HG02870 (cell line): ENCODE measurements around the gene AMACR.

Experiments
- ATAC-seq: cut with Tn5 transposase; IDR thresholded peaks from one replicate; pipeline ENCODE4 v1.9.1; 2021; ENCODE audit warnings: mild to moderate bottlenecking, moderate library complexity; ENCODE audit not compliant: unreplicated experiment

AMACR gene

GRCh38 chr5:34007621-34008600 is at the start of gene AMACR:
AMACR (minus strand) TSS chr5:34008050; CDS start chr5:34008019, 31 bp downstream.
- ATAC-seq: peak; percentile 94

- no peak for ATAC-seq
These were observed 49.7 kb upstream of the AMACR start for GRCh38 chr5:34057569-34057968.

- no peak for ATAC-seq
These were observed 49.3 kb upstream of the AMACR start for GRCh38 chr5:34057118-34057517.

- ATAC-seq: no peak
These were observed 47.8 kb upstream of the AMACR start for GRCh38 chr5:34055667-34056066.

GRCh38 chr5:34054400-34054729 is 46.5 kb upstream of the AMACR start:
- no peak for ATAC-seq

- no peak for ATAC-seq
These were observed 45.9 kb upstream of the AMACR start for GRCh38 chr5:34053571-34054399.

GRCh38 chr5:34053133-34053532 is 45.3 kb upstream of the AMACR start:
- ATAC-seq: no peak

- no peak for ATAC-seq
These were observed 43.6 kb upstream of the AMACR start for GRCh38 chr5:34051374-34051980.

- ATAC-seq: no peak
These were observed 40.1 kb upstream of the AMACR start for GRCh38 chr5:34047774-34048572.

- ATAC-seq: no peak
These were observed 39.3 kb upstream of the AMACR start for GRCh38 chr5:34047143-34047542.

GRCh38 chr5:34045996-34046395 is 38.1 kb upstream of the AMACR start:
- no peak for ATAC-seq

GRCh38 chr5:34045023-34045422 is 37.2 kb upstream of the AMACR start:
- no peak for ATAC-seq

- ATAC-seq: no peak
These were observed 35.4 kb upstream of the AMACR start, which contains the start of gene C1QTNF3 for GRCh38 chr5:34043099-34043876. C1QTNF3 (minus strand) TSS chr5:34043213; CDS start chr5:34043125, 88 bp downstream.

GRCh38 chr5:34042321-34042720 is 34.5 kb upstream of the AMACR start:
- ATAC-seq: no peak

- ATAC-seq: no peak
These were observed 33.6 kb upstream of the AMACR start for GRCh38 chr5:34041247-34041972.

GRCh38 chr5:34040472-34040871 is 32.6 kb upstream of the AMACR start:
- no peak for ATAC-seq

- no peak for ATAC-seq
These were observed 31.7 kb upstream of the AMACR start for GRCh38 chr5:34039398-34040157.

GRCh38 chr5:34038838-34039237 is 31.0 kb upstream of the AMACR start:
- ATAC-seq: no peak
